Spleen (tissue), 11 donors: Measurements from ENCODE around the gene MRAP. TPM values are rescaled to one million over a fixed set of nuclear protein-coding genes. Genes with fewer than 3 reads are reported as not detected.

Source experiments
- DNase-seq: peaks from one replicate; pipeline ENCODE4 v3.0.0-alpha.2; 2020
- H3K27ac ChIP-seq, 8 donors: fragments of 200-600 bp; sonication (generic) in 7 of 8; 1 replicate in 4 of 8; 2 replicates in 4 of 8; pipeline versions ENCODE4 v1.5.0 to v1.8.0; 2016 to 2021; ENCODE audit warnings: inconsistent platforms in 4 of 8, mild to moderate bottlenecking in 4 of 8, moderate library complexity in 1 of 8
- H3K27me3 ChIP-seq, 7 donors: fragments of 200-600 bp; sonication (generic) in 6 of 7; replicated peaks in 1 of 7; 1 replicate in 4 of 7; 2 replicates in 3 of 7; pipeline versions ENCODE4 v1.5.0 to v1.8.0; 2016 to 2021; ENCODE audit warnings: inconsistent platforms in 3 of 7, mild to moderate bottlenecking in 1 of 7
- H3K36me3 ChIP-seq, 6 donors: fragments of 200-600 bp; sonication (generic) in 5 of 6; 1 replicate in 4 of 6; 2 replicates in 2 of 6; pipeline versions ENCODE4 v1.5.0 to v1.8.0; 2016 to 2021; ENCODE audit warnings: inconsistent platforms in 2 of 6
- H3K4me1 ChIP-seq, 6 donors: fragments of 200-600 bp; sonication (generic) in 5 of 6; 1 replicate in 3 of 6; 2 replicates in 3 of 6; pipeline versions ENCODE4 v1.5.0 to v1.8.0; 2016 to 2021; ENCODE audit warnings: inconsistent platforms in 3 of 6
- H3K4me3 ChIP-seq, 8 donors: fragments of 200-600 bp; sonication (generic) in 7 of 8; 1 replicate in 4 of 8; 2 replicates in 4 of 8; pipeline versions ENCODE4 v1.5.0 to v1.8.0; 2016 to 2021; ENCODE audit warnings: inconsistent platforms in 4 of 8, mild to moderate bottlenecking in 4 of 8, moderate library complexity in 2 of 8
- H3K9me3 ChIP-seq, 8 donors: fragments of 200-600 bp; sonication (generic) in 7 of 8; 1 replicate in 4 of 8; 2 replicates in 4 of 8; pipeline versions ENCODE4 v1.5.0 to v1.8.0; 2016 to 2021; ENCODE audit warnings: inconsistent platforms in 4 of 8
- CTCF ChIP-seq, 11 experiments: fragments of 200-600 bp in 7 of 11; fragments of 450-650 bp in 4 of 11; sonication (generic) in 4 of 11; IDR thresholded peaks in 8 of 11; conservative IDR thresholded peaks in 3 of 11; 1 replicate in 7 of 11; 2 replicates in 4 of 11; pipeline versions ENCODE4 v1.4.0 to v1.8.0; 2016 to 2021; ENCODE audit warnings: antibody characterized with exemption in 11 of 11, inconsistent platforms in 4 of 11, mild to moderate bottlenecking in 1 of 11
- POLR2A ChIP-seq, 3 donors: fragments of 450-650 bp; IDR thresholded peaks; one replicate each; pipeline ENCODE4 v1.5.1; 2017; ENCODE audit warnings: antibody characterized with exemption in 3 of 3, mild to moderate bottlenecking in 1 of 3
- POLR2AphosphoS5 ChIP-seq, 3 donors: sonication (generic); formaldehyde crosslinking; IDR thresholded peaks; one replicate each; pipeline ENCODE4 v1.5.1; 2017; ENCODE audit warnings: antibody characterized with exemption in 3 of 3
- WGBS, 5 donors: extraction: QIAGEN DNeasy Blood & Tissue Kit in 3 of 5; methylation state at CpG; one replicate each; pipeline versions ENCODE4 v1.1.5 to v1.1.7; 2013 to 2018; 5-methylcytosine and 5-hydroxymethylcytosine counted together
- intact Hi-C: fragments of 100-400 bp; cut with DNase I; formaldehyde crosslinking; loops from one replicate; pipeline ENCODE4 v1.15.0; 2023; ENCODE audit warnings: low total_unique reads
- polyA plus RNA-seq, 3 donors: library from polyadenylated mRNA; stranded (reverse); fragments of 200-250 nt; gene quantifications; one replicate each; pipeline ENCODE4 v1.2.1, GENCODE V29; 2013
- total RNA-seq, 7 donors: library from RNA; depleted of rRNA in 3 of 7; stranded (reverse); fragments of >200 nt in 3 of 7; fragmentation: NEBNext Ultra II Directional in 4 of 7; extraction: Animal tissue kit (Norgen Biotek cat#: 25700) in 4 of 7; gene quantifications; one replicate each; pipeline versions ENCODE4 v1.1.0 to v1.2.1, GENCODE V29; 2016 to 2021
- donor health status: healthy with polysubstance abuse.
- donor health status: DM: no; HTN: no; CAD: no; lungs with moderate emphysema.
- donor health status: DM: no; HTN: no; CAD: no.
- donor health status: Bipolar disorder and iron deficiency.
- donor health status: healthy.
- donor health status: DM: no; HTN: no; CAD: no.
- donor health status: DM: yes; HTN: yes; CAD: no.

Gene MRAP
- total and polyA plus RNA-seq, 10 donors: 0.09 TPM; not detected in 9

- H3K36me3 ChIP-seq: peaks cover 0 to 97% (median 90%) of the 10 kb centered on the region in 6 donors
- no peak overlapping the region for H3K27ac ChIP-seq
- no peak for TF ChIP-seq CTCF (IDR thresholded peaks at IDR 0.05 in 8 of 11, conservative IDR thresholded peaks at IDR 0.05 in 3 of 11)
- TF ChIP-seq POLR2AphosphoS5 (IDR thresholded peaks at IDR 0.05): no peak
- TF ChIP-seq POLR2A (IDR thresholded peaks at IDR 0.05): no peak
- DNase-seq: no peak
- intact Hi-C loops: no loop called here
- WGBS, 5 donors: 87 to 92% (median 91%) methylated on average over 27 of the region's 27 CpGs
- H3K4me3 ChIP-seq: no peak overlapping the region
- no peaks in the 10 kb centered on the region for H3K4me1 ChIP-seq
- no peaks in the 10 kb centered on the region for H3K27me3 ChIP-seq
- H3K9me3 ChIP-seq: no peaks in the 10 kb centered on the region
Measured at GRCh38 chr21:32335601-32336575, 37.2 kb downstream of the MRAP start.

GRCh38 chr21:32336711-32337110 is 38.1 kb downstream of the MRAP start:
- Histone ChIP-seq H3K4me3 (no peak overlapping the region), H3K36me3 (peaks cover 0 to 97% (median 89%) of the 10 kb centered on the region in 6 donors), H3K27me3 (no peaks in the 10 kb centered on the region), H3K9me3 (no peaks in the 10 kb centered on the region), H3K4me1 (no peaks in the 10 kb centered on the region), H3K27ac (no peak overlapping the region)
- TF ChIP-seq POLR2A (IDR thresholded peaks at IDR 0.05): no peak
- no peak for TF ChIP-seq POLR2AphosphoS5 (IDR thresholded peaks at IDR 0.05)
- no peak for TF ChIP-seq CTCF (IDR thresholded peaks at IDR 0.05 in 8 of 11, conservative IDR thresholded peaks at IDR 0.05 in 3 of 11)
- intact Hi-C loops: no loop called here
- 80 to 100% (median 90%) methylated on average over 1 of the region's 1 CpG for WGBS, 5 donors
- no peak for DNase-seq

- intact Hi-C loops: no loop called here
- peaks cover 0 to 97% (median 90%) of the 10 kb centered on the region in 6 donors for H3K36me3 ChIP-seq
- no peak for DNase-seq
- H3K4me1 ChIP-seq: no peaks in the 10 kb centered on the region
- H3K27me3 ChIP-seq: no peaks in the 10 kb centered on the region
- H3K4me3 ChIP-seq: no peak overlapping the region
- WGBS, 5 donors: 95 to 97% (median 96%) methylated on average over 8 of the region's 8 CpGs
- H3K9me3 ChIP-seq: no peaks in the 10 kb centered on the region
- no peak overlapping the region for H3K27ac ChIP-seq
- TF ChIP-seq CTCF (IDR thresholded peaks at IDR 0.05 in 8 of 11, conservative IDR thresholded peaks at IDR 0.05 in 3 of 11) (no peak), POLR2A (IDR thresholded peaks at IDR 0.05) (no peak), POLR2AphosphoS5 (IDR thresholded peaks at IDR 0.05) (no peak)
Measured at GRCh38 chr21:32337206-32337605, 38.6 kb downstream of the MRAP start.

GRCh38 chr21:32338209-32338921 is 39.7 kb downstream of the MRAP start:
- H3K4me1 ChIP-seq: no peaks in the 10 kb centered on the region
- peaks cover 0 to under 1% (median 0%) of the 10 kb centered on the region in 8 donors for H3K9me3 ChIP-seq
- no peak overlapping the region for H3K27ac ChIP-seq
- intact Hi-C loops: no loop called here
- no peak for DNase-seq
- 92 to 96% (median 96%) methylated on average over 23 of the region's 23 CpGs for WGBS, 5 donors
- peaks cover 0 to 100% (median 90%) of the 10 kb centered on the region in 6 donors for H3K36me3 ChIP-seq
- no peak overlapping the region for H3K4me3 ChIP-seq
- H3K27me3 ChIP-seq: no peaks in the 10 kb centered on the region
- no peak for TF ChIP-seq CTCF (IDR thresholded peaks at IDR 0.05 in 8 of 11, conservative IDR thresholded peaks at IDR 0.05 in 3 of 11)
- no peak for TF ChIP-seq POLR2A (IDR thresholded peaks at IDR 0.05)
- no peak for TF ChIP-seq POLR2AphosphoS5 (IDR thresholded peaks at IDR 0.05)
